ENCODE data around the gene OXT. TPM values are rescaled to one million over a fixed set of nuclear protein-coding genes. Genes with fewer than 3 reads are reported as not detected.
"Not testable (repeated sequence)": the region's sequence is repeated elsewhere in the genome, so short reads cannot be mapped to it uniquely, and the experiment has no call there.

OXT gene
- total RNA-seq, result not detected
- 0.23 TPM for total RNA-seq (2013)

DNA sequence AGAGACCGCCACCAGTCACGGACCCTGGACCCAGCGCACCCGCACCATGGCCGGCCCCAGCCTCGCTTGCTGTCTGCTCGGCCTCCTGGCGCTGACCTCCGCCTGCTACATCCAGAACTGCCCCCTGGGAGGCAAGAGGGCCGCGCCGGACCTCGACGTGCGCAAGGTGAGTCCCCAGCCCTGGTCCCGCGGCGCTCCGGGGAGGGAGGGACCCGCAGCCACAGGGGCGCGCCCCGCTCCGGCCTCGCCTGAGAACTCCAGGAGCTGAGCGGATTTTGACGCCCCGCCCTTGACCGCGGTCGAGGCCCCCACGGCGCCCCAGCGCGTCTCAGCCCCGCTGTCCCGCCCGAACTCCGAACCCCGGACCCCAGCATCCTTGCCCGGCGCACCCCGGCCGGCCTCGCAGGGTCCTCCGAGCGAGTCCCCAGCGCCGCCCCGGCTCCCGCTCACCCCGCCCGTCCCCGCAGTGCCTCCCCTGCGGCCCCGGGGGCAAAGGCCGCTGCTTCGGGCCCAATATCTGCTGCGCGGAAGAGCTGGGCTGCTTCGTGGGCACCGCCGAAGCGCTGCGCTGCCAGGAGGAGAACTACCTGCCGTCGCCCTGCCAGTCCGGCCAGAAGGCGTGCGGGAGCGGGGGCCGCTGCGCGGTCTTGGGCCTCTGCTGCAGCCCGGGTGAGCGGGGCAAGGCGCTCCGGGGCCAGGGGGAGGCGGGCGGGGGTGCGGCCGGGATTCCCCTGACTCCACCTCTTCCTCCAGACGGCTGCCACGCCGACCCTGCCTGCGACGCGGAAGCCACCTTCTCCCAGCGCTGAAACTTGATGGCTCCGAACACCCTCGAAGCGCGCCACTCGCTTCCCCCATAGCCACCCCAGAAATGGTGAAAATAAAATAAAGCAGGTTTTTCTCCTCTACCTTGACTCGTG is at the start of gene OXT:
OXT (plus strand) TSS at position 11 of the 920 bp plus-strand sequence; CDS start at position 47, 36 bp downstream.
- peaks cover 8 to 16% of the 10 kb centered on the region in 2 donors for H3K27me3 Mint-ChIP-seq (ENCODE audit: low read depth in 2 of 2)
- H3K9me3 Mint-ChIP-seq, result no peaks in the 10 kb centered on the region
- Histone ChIP-seq H3K9me3 (ENCODE audit: control insufficient read depth, insufficient read depth, low read length) (no peaks in the 10 kb centered on the region), H3K4me3 (ENCODE audit: low read length) (peak within 1 kb of the TSS; percentile 31), H3K27ac (ENCODE audit: low read length) (no peak within 1 kb of the TSS), H3K4me1 (ENCODE audit: control insufficient read depth, insufficient read depth, low read length) (peaks cover 16% of the 10 kb centered on the region), H3K27me3 (ENCODE audit: control insufficient read depth, insufficient read depth, low read length) (peaks cover 8% of the 10 kb centered on the region), H3K36me3 (ENCODE audit: control insufficient read depth, insufficient read depth, low read length) (no peaks in the 10 kb centered on the region)
- no peaks in the 10 kb centered on the region for H3K36me3 Mint-ChIP-seq
- H3K27ac Mint-ChIP-seq, result peak within 1 kb of the TSS; percentile 5 to 82
- ATAC-seq, result peak; percentile 82 to 90 (median 85)
- H3K4me3 Mint-ChIP-seq, result peak within 1 kb of the TSS; percentile 89
- 8% methylated on average over 94 of the region's 95 CpGs for WGBS (ENCODE audit: insufficient coverage)
- intact Hi-C loops (cut with micrococcal nuclease), result no loop called here
- TF ChIP-seq, protein P1, sequence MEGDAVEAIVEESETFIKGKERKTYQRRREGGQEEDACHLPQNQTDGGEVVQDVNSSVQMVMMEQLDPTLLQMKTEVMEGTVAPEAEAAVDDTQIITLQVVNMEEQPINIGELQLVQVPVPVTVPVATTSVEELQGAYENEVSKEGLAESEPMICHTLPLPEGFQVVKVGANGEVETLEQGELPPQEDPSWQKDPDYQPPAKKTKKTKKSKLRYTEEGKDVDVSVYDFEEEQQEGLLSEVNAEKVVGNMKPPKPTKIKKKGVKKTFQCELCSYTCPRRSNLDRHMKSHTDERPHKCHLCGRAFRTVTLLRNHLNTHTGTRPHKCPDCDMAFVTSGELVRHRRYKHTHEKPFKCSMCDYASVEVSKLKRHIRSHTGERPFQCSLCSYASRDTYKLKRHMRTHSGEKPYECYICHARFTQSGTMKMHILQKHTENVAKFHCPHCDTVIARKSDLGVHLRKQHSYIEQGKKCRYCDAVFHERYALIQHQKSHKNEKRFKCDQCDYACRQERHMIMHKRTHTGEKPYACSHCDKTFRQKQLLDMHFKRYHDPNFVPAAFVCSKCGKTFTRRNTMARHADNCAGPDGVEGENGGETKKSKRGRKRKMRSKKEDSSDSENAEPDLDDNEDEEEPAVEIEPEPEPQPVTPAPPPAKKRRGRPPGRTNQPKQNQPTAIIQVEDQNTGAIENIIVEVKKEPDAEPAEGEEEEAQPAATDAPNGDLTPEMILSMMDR (IDR thresholded peaks at IDR 0.05), result no peak
- DNase-seq, result peak; percentile 43 to 88
- H3K4me1 Mint-ChIP-seq, result peaks cover 9 to 19% of the 10 kb centered on the region in 2 donors

DNA sequence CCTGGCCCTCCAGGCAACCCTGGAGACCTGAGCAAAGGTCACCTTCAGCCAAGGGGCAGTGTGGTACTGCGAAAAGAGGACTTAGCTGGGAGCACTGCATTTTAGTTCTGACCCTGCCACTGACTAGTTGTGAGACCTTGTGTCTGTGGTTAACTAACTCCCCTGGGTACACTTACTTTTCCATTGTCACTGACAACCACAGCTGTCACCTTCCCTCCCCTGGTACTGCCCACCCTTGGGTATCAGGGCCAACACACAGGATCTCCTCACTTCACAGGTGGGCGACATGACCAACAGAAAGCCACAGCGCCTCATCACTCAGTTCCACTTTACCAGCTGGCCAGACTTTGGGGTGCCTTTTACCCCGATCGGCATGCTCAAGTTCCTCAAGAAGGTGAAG is 49.6 kb upstream of the OXT start:
- H3K4me1 ChIP-seq (ENCODE audit: control insufficient read depth, insufficient read depth, low read length), result no peaks in the 10 kb centered on the region
- no peaks in the 10 kb centered on the region for H3K27me3 ChIP-seq (ENCODE audit: control insufficient read depth, insufficient read depth, low read length)
- H3K9me3 Mint-ChIP-seq, result no peaks in the 10 kb centered on the region

DNA sequence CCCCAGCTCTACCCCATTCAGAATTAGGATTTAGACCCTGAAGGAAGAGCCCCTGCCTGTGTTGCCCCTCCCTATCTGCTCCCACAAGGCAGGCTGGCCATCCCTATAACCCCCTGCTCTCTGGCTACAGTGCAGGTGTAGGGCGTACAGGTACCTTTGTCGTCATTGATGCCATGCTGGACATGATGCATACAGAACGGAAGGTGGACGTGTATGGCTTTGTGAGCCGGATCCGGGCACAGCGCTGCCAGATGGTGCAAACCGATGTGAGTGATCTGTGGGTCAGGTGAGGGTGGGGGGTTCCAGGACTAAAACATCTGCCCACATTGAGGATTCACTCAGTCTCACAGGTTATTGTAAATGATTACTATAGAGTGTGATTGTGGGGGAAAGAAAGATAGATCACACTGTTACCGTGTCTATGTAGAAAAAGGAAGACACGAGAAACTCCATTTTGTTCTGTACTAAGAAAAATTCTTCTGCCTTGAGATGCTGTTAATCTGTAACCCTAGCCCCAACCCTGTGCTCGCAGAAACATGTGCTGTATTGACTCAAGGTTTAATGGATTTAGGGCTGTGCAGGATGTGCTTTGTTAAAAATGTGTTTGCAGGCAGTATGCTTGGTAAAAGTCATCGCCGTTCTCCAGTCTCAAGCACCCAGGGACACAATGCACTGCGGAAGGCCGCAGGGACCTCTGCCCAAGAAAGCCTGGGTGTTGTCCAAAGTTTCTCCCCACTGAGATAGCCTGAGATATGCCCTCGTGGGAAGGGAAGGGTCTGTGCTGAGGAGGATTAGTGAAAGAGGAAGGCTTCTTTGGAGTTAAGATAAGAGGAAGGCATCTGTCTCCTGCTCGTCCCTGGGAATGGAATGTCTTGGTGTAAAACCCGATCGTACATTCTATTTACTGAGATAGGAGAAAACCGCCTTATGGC is 48.6 kb upstream of the OXT start:
- H3K4me3 ChIP-seq (ENCODE audit: low read length); H3K27me3 Mint-ChIP-seq (ENCODE audit: low read depth in 2 of 2); H3K27me3 ChIP-seq (ENCODE audit: control insufficient read depth, insufficient read depth, low read length); H3K4me1 Mint-ChIP-seq; H3K27ac ChIP-seq (ENCODE audit: low read length); H3K36me3 Mint-ChIP-seq; H3K4me3 Mint-ChIP-seq; H3K9me3 ChIP-seq (ENCODE audit: control insufficient read depth, insufficient read depth, low read length); ATAC-seq; DNase-seq; H3K9me3 Mint-ChIP-seq; H3K4me1 ChIP-seq (ENCODE audit: control insufficient read depth, insufficient read depth, low read length); intact Hi-C loops (cut with micrococcal nuclease): not testable (repeated sequence)
- 98% methylated on average over 17 of the region's 20 CpGs for WGBS (ENCODE audit: insufficient coverage)
- peak overlapping the region in 1 of 2 donors; percentile 7 for H3K27ac Mint-ChIP-seq
- H3K36me3 ChIP-seq (ENCODE audit: control insufficient read depth, insufficient read depth, low read length), result peaks cover 62% of the 10 kb centered on the region

More for the DNA sequence above, 49.6 kb upstream of the OXT start:
- Mint-ChIP-seq H3K36me3 (peaks cover 7% of the 10 kb centered on the region), H3K27me3 (ENCODE audit: low read depth in 2 of 2) (no peaks in the 10 kb centered on the region), H3K27ac (peak overlapping the region in 1 of 2 donors; percentile 42), H3K4me1 (no peaks in the 10 kb centered on the region), H3K4me3 (no peak overlapping the region)
- DNase-seq, result no peak
- TF ChIP-seq, protein P1 (IDR thresholded peaks at IDR 0.05), result no peak
- no peak overlapping the region for H3K4me3 ChIP-seq (ENCODE audit: low read length)
- no peak for ATAC-seq
- no peak overlapping the region for H3K27ac ChIP-seq (ENCODE audit: low read length)
- 78% methylated on average over 5 of the region's 5 CpGs for WGBS (ENCODE audit: insufficient coverage)
- H3K36me3 ChIP-seq (ENCODE audit: control insufficient read depth, insufficient read depth, low read length), result peaks cover 61% of the 10 kb centered on the region
- no peaks in the 10 kb centered on the region for H3K9me3 ChIP-seq (ENCODE audit: control insufficient read depth, insufficient read depth, low read length)
- intact Hi-C loops (cut with micrococcal nuclease), result no loop called here

DNA sequence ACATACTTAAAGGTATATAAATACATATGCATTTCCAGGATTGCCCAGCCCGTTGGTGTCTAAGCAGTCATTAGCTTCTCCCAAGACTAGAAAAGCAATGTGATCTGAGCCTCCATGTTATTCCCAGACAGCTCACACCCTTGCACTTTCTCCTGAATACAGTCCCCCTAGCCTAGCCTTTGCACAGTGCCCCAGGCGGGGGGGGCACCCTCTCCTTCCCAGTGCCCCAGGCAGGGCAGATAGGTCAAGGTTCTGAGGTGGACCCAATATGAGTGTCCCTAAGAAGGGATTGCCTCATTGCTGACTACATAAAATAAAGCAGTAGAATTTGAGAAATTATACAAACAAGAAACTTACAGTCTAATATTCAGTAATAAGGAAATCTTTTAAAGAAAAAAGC is 43.4 kb upstream of the OXT start:
- Mint-ChIP-seq H3K4me1 (peaks cover 0 to 4% of the 10 kb centered on the region in 2 donors), H3K27me3 (ENCODE audit: low read depth in 2 of 2) (no peaks in the 10 kb centered on the region), H3K9me3 (no peaks in the 10 kb centered on the region), H3K36me3 (no peaks in the 10 kb centered on the region), H3K4me3 (no peak overlapping the region), H3K27ac (peak overlapping the region in 1 of 2 donors; percentile 43)
- no peaks in the 10 kb centered on the region for H3K4me1 ChIP-seq (ENCODE audit: control insufficient read depth, insufficient read depth, low read length)
- ATAC-seq (no peak), DNase-seq (no peak)
- peaks cover 71% of the 10 kb centered on the region for H3K36me3 ChIP-seq (ENCODE audit: control insufficient read depth, insufficient read depth, low read length)
- no peaks in the 10 kb centered on the region for H3K27me3 ChIP-seq (ENCODE audit: control insufficient read depth, insufficient read depth, low read length)
- 94% methylated on average over 2 of the region's 2 CpGs for WGBS (ENCODE audit: insufficient coverage)
- H3K27ac ChIP-seq (ENCODE audit: low read length), result no peak overlapping the region
- intact Hi-C loops (cut with micrococcal nuclease), result no loop called here
- TF ChIP-seq, protein P1 (IDR thresholded peaks at IDR 0.05), result no peak
- H3K9me3 ChIP-seq (ENCODE audit: control insufficient read depth, insufficient read depth, low read length), result no peaks in the 10 kb centered on the region
- H3K4me3 ChIP-seq (ENCODE audit: low read length), result no peak overlapping the region
